Trophoblast cell (in vitro differentiated cells and primary cell): Measurements from ENCODE around the gene DVL1.

Experiments
- DNase-seq, 2 donors: peaks; one replicate each; pipeline ENCODE4 v3.0.0-alpha.2; 2016
- H2AFZ ChIP-seq: 2 replicates; pipeline ENCODE4 v1.6.1; 2013; ENCODE audit warnings: low read length, moderate library complexity, mild to moderate bottlenecking; ENCODE audit not compliant: insufficient read depth, poor library complexity
- H2AK5ac ChIP-seq: 2 replicates; pipeline ENCODE4 v1.6.1; 2013; ENCODE audit warnings: mild to moderate bottlenecking, low read length
- H2BK120ac ChIP-seq: 2 replicates; pipeline ENCODE4 v1.6.1; 2013; ENCODE audit warnings: low read length, mild to moderate bottlenecking, moderate library complexity; ENCODE audit not compliant: insufficient read depth, poor library complexity
- H2BK12ac ChIP-seq: 2 replicates; pipeline ENCODE4 v1.6.1; 2013; ENCODE audit warnings: mild to moderate bottlenecking, low read length, moderate library complexity
- H2BK5ac ChIP-seq: 2 replicates; pipeline ENCODE4 v1.6.1; 2013; ENCODE audit warnings: low read length, low read depth, moderate library complexity, mild to moderate bottlenecking; ENCODE audit not compliant: poor library complexity
- H3K14ac ChIP-seq: 2 replicates; pipeline ENCODE4 v1.6.1; 2013; ENCODE audit warnings: mild to moderate bottlenecking, low read length
- H3K18ac ChIP-seq: 2 replicates; pipeline ENCODE4 v1.6.1; 2013; ENCODE audit warnings: mild to moderate bottlenecking, low read length
- H3K23ac ChIP-seq: 2 replicates; pipeline ENCODE4 v1.6.1; 2013; ENCODE audit warnings: low read length
- H3K27ac ChIP-seq: 2 replicates; pipeline ENCODE4 v1.5.1; 2013; ENCODE audit warnings: low read depth, mild to moderate bottlenecking, inconsistent platforms, low read length, moderate library complexity
- H3K27me3 ChIP-seq: 2 replicates; pipeline ENCODE4 v1.6.1; 2013; ENCODE audit warnings: inconsistent platforms, mild to moderate bottlenecking, low read length, moderate library complexity; ENCODE audit not compliant: insufficient read depth
- H3K36me3 ChIP-seq, 2 experiments: 1 replicate in 1 of 2; 2 replicates in 1 of 2; pipeline ENCODE4 v1.6.1; 2013; ENCODE audit warnings: low read length in 2 of 2, mild to moderate bottlenecking in 2 of 2, moderate library complexity in 1 of 2; ENCODE audit not compliant: insufficient read depth in 2 of 2, control insufficient read depth in 1 of 2
- H3K4ac ChIP-seq: 2 replicates; pipeline ENCODE4 v1.6.1; 2013; ENCODE audit warnings: low read depth, mild to moderate bottlenecking, low read length, moderate library complexity
- H3K4me1 ChIP-seq, 2 experiments: 1 replicate in 1 of 2; 2 replicates in 1 of 2; pipeline ENCODE4 v1.6.1; 2013; ENCODE audit warnings: low read length in 2 of 2, mild to moderate bottlenecking in 2 of 2, moderate library complexity in 1 of 2; ENCODE audit not compliant: insufficient read depth in 2 of 2, control insufficient read depth in 1 of 2
- H3K4me2 ChIP-seq: 2 replicates; pipeline ENCODE4 v1.6.1; 2013; ENCODE audit warnings: inconsistent platforms, mild to moderate bottlenecking, low read length, moderate library complexity
- H3K4me3 ChIP-seq: 2 replicates; pipeline ENCODE4 v1.5.1; 2013; ENCODE audit warnings: mild to moderate bottlenecking, low read depth, low read length, inconsistent platforms
- H3K79me1 ChIP-seq: one replicate; pipeline ENCODE4 v1.6.1; 2013; ENCODE audit warnings: low read length
- H3K79me2 ChIP-seq: 2 replicates; pipeline ENCODE4 v1.6.1; 2013; ENCODE audit warnings: low read length, mild to moderate bottlenecking; ENCODE audit not compliant: control insufficient read depth, insufficient read depth, poor library complexity
- H3K9ac ChIP-seq: 2 replicates; pipeline ENCODE4 v1.6.1; 2013; ENCODE audit warnings: mild to moderate bottlenecking, low read length
- H3K9me3 ChIP-seq: 2 replicates; pipeline ENCODE4 v1.6.1; 2013; ENCODE audit warnings: low read depth, mild to moderate bottlenecking, control low read depth, inconsistent platforms, low read length; ENCODE audit not compliant: insufficient read depth
- H4K12ac ChIP-seq: 2 replicates; pipeline ENCODE4 v1.6.1; 2013; ENCODE audit warnings: low read depth, mild to moderate bottlenecking, low read length, moderate library complexity
- H4K8ac ChIP-seq: 2 replicates; pipeline ENCODE4 v1.6.1; 2013; ENCODE audit warnings: low read depth, mild to moderate bottlenecking, low read length, moderate library complexity
- H4K91ac ChIP-seq: one replicate; pipeline ENCODE4 v1.6.1; 2013; ENCODE audit warnings: low read depth, mild to moderate bottlenecking, low read length, moderate library complexity
- WGBS: extraction: QIAGEN DNeasy Blood & Tissue Kit; methylation state at CpG from one replicate; pipeline ENCODE4 v1.1.7; 2013; ENCODE audit warnings: missing lambda C conversion rate; ENCODE audit not compliant: insufficient read length, insufficient coverage; ENCODE audit errors: extremely low coverage; 5-methylcytosine and 5-hydroxymethylcytosine counted together

Gene DVL1

DNA sequence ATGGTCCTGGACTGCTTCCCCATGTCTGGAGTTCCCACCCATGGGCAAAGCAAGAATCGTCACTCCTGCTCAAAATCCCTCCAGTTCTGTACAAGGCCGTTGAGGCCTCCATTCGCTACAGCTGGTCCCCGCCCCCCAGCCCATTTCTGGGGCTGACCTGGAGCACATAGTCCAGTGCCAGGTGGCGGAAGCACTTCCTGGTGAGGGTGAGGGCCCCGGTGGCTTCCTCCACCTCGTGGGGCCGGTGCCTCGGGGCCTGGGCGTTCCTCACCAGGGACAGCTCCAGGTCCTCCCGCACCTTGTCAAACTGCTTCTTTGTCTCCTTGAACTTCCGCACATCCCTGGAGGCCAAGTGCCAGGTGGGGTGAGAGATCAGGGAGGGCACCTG lies 48.9 kb downstream of the DVL1 start:
- H2BK12ac ChIP-seq: no peak overlapping the region
- peaks cover 22 to 24% of the 10 kb centered on the region in 2 experiments for H3K36me3 ChIP-seq
- no peak overlapping the region for H3K4ac ChIP-seq
- no peak overlapping the region for H2BK120ac ChIP-seq
- H4K12ac ChIP-seq: no peak overlapping the region
- no peak overlapping the region for H4K91ac ChIP-seq
- H3K27ac ChIP-seq: no peak overlapping the region
- H3K4me3 ChIP-seq: no peak overlapping the region
- no peaks in the 10 kb centered on the region for H3K27me3 ChIP-seq
- H3K18ac ChIP-seq: no peak overlapping the region
- H3K4me1 ChIP-seq: peaks cover 22 to 23% of the 10 kb centered on the region in 2 experiments
- H4K8ac ChIP-seq: no peak overlapping the region
- no peak overlapping the region for H2AK5ac ChIP-seq
- no peak overlapping the region for H3K4me2 ChIP-seq
- WGBS: no CpG with 5 or more reads among the region's 12 CpGs
- H3K23ac ChIP-seq: no peak overlapping the region
- H3K14ac ChIP-seq: no peak overlapping the region
- H2AFZ ChIP-seq: no peak overlapping the region
- peaks cover 8% of the 10 kb centered on the region for H3K9me3 ChIP-seq
- no peak overlapping the region for H2BK5ac ChIP-seq
- peak in 1 of 2 donors; percentile 52 for DNase-seq
- H3K9ac ChIP-seq: no peak overlapping the region
- peaks cover 4% of the 10 kb centered on the region for H3K79me2 ChIP-seq
- H3K79me1 ChIP-seq: peaks cover 10% of the 10 kb centered on the region

DNA sequence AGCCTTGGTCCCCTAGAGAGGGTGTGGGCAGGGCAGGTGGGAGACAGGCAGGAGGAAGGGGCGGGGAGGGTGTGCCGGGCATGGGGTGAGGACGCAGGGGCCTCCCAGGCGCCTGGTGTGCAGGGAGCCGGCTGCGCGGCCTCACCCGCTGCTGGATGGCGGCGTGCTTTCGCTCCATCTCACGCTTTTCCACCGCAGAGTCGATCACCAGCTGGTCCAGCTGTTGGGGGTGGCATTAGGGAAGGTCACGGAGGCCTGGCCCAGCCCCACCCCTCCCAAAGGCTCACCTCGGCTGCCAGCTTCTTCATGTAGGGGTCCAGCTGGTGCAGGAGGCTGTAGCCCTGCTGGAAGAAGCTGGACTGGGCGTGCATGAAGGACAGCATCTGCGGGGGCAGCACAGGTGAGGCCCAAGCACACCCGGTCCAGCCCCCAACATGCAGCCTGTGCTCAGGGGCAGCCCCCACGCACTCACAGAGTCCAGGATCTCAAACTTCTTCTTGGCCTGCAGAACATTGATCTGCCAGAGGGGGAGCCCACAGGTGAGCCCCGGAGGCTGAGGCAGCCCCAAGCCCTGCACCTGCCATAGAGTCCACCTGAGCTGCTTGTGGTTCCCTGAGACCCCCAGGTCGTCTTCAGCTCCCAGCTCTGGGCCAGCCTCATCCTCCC lies 49.4 kb downstream of the DVL1 start:
- no peak overlapping the region for H4K8ac ChIP-seq
- peaks cover 3% of the 10 kb centered on the region for H3K79me2 ChIP-seq
- H3K4me1 ChIP-seq: peaks cover 17 to 18% of the 10 kb centered on the region in 2 experiments
- peaks cover 8% of the 10 kb centered on the region for H3K9me3 ChIP-seq
- H3K4me2 ChIP-seq: no peak overlapping the region
- H4K12ac ChIP-seq: no peak overlapping the region
- H3K4me3 ChIP-seq: no peak overlapping the region
- peaks cover 26 to 28% of the 10 kb centered on the region in 2 experiments for H3K36me3 ChIP-seq
- H3K23ac ChIP-seq: no peak overlapping the region
- H4K91ac ChIP-seq: no peak overlapping the region
- H2BK12ac ChIP-seq: no peak overlapping the region
- H2BK120ac ChIP-seq: no peak overlapping the region
- no peak overlapping the region for H2AK5ac ChIP-seq
- no peak overlapping the region for H2AFZ ChIP-seq
- no peak overlapping the region for H3K18ac ChIP-seq
- H3K4ac ChIP-seq: no peak overlapping the region
- H2BK5ac ChIP-seq: no peak overlapping the region
- no peak for DNase-seq
- no CpG with 5 or more reads among the region's 22 CpGs for WGBS
- H3K27ac ChIP-seq: no peak overlapping the region
- no peaks in the 10 kb centered on the region for H3K27me3 ChIP-seq
- peaks cover 4% of the 10 kb centered on the region for H3K79me1 ChIP-seq
- H3K14ac ChIP-seq: no peak overlapping the region
- H3K9ac ChIP-seq: no peak overlapping the region

DNA sequence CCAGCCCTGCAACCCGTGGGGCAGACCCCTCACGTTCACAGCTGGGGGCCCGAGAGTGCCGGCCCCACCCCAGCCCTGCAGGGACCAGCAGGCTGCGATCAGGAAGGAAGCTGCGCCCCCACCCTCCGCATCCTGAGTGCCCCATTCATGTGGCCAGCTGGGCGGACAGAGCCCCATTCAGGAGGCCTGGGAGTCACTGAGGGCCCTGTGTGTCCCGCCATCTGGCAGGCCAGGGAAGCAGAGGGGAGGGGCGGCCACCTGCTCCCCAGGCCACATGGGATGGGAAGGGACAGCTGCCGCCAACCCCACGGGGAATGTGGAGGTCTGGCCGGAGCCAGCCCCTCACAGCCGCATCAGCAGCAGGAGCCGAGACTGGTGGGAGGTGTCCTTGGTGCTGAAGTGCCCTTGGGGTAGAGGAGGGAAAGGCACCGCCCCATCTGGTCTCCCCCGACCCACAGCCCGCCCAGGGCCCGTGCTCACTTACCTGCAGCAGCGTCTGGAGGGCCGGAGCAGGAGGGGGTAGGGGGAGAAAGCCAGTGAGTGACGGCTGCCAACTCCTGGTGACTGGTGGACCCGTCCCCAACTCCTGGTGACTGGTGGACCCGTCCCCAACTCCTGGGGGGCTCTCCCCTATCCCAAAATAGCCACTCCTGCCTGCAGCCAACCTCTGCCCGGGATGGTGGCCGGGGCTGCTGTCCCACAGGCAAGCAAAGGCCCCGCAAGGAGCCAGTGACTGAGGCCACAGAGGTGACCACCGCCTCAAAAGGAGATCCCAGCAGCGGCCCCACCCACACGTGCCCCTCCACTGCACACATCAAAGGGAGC lies 50.1 kb downstream of the DVL1 start:
- Histone ChIP-seq H3K27me3 (no peaks in the 10 kb centered on the region), H2AK5ac (no peak overlapping the region), H2BK120ac (no peak overlapping the region), H3K4me3 (no peak overlapping the region), H4K12ac (no peak overlapping the region), H3K79me1 (no peaks in the 10 kb centered on the region), H3K18ac (no peak overlapping the region), H2AFZ (no peak overlapping the region), H3K36me3 (peaks cover 33 to 36% of the 10 kb centered on the region in 2 experiments), H3K14ac (no peak overlapping the region), H3K79me2 (no peaks in the 10 kb centered on the region), H3K23ac (no peak overlapping the region), H4K91ac (no peak overlapping the region), H3K27ac (no peak overlapping the region), H4K8ac (no peak overlapping the region), H3K4ac (no peak overlapping the region), H3K4me2 (no peak overlapping the region), H2BK5ac (no peak overlapping the region), H3K9ac (no peak overlapping the region), H3K4me1 (peaks cover 10 to 11% of the 10 kb centered on the region in 2 experiments), H2BK12ac (no peak overlapping the region), H3K9me3 (peaks cover 8% of the 10 kb centered on the region)
- no CpG with 5 or more reads among the region's 30 CpGs for WGBS
- no peak for DNase-seq

DNA sequence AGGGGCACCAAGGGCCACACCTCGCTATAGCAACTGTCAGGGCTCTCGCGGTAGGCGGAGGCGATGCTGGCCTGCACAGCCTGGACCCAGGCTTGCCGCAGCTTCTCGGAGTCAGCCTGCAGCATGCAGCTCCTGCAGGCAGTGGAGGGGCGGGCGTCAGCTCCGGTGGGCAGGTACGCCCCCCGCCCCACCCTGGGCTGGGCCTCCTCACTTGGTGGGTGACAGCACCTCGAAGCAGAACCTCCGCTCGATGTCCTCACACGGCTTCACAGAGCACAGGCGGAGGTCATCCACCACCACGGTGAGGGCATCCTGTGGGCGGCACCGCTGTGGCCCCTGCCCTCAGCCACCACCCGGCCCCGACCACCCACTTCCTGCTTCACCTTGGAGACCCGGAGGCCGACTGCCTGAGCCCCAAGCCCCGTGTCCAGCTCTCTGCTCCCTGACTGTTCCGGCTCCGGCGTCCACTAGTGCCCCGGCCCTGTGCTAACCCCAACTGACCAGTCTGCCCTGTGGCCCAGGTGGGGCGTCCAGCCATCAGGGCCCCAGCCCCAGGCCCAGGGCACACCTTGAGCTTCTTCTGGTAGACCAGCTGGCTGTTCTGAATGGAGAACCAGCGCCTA lies 51.3 kb downstream of the DVL1 start:
- Histone ChIP-seq H3K79me1 (no peaks in the 10 kb centered on the region), H3K9ac (no peak overlapping the region), H3K27ac (no peak overlapping the region), H3K23ac (no peak overlapping the region), H2BK5ac (no peak overlapping the region), H3K4me3 (no peak overlapping the region), H2AFZ (no peak overlapping the region), H3K4me2 (no peak overlapping the region), H3K18ac (no peak overlapping the region), H4K12ac (no peak overlapping the region), H4K8ac (no peak overlapping the region), H3K27me3 (no peaks in the 10 kb centered on the region), H3K4me1 (peaks cover 2% of the 10 kb centered on the region in 2 experiments), H2BK12ac (no peak overlapping the region), H2AK5ac (no peak overlapping the region), H3K79me2 (no peaks in the 10 kb centered on the region), H4K91ac (no peak overlapping the region), H2BK120ac (no peak overlapping the region), H3K14ac (no peak overlapping the region), H3K36me3 (peaks cover 35 to 44% of the 10 kb centered on the region in 2 experiments), H3K4ac (no peak overlapping the region), H3K9me3 (peaks cover 8% of the 10 kb centered on the region)
- no peak for DNase-seq
- WGBS: no CpG with 5 or more reads among the region's 31 CpGs
